HS-5 (cell line): ENCODE measurements around the gene REL.
A peak's percentile ranks its signal among the peaks of the same experiment; 100 is the strongest.
"Not testable (repeated sequence)": the region's sequence is repeated elsewhere in the genome, so short reads cannot be mapped to it uniquely, and the experiment has no call there.

ENCODE experiments used
- DNase-seq: peaks from one replicate; pipeline ENCODE4 v3.0.0-alpha.2; 2012; ENCODE audit warnings: low read depth

REL gene

GRCh38 chr2:60881047-60881932 is at the start of gene REL:
Gene REL (plus strand): TSS chr2:60881574. CDS start chr2:60881841, 267 bp downstream.
- peak; percentile 58 for DNase-seq

GRCh38 chr2:60831921-60832320 is 49.5 kb upstream of the REL start:
- no peak for DNase-seq

- DNase-seq: no peak
Observed at GRCh38 chr2:60832621-60833020, 48.8 kb upstream of the REL start.

GRCh38 chr2:60834270-60834717 is 47.1 kb upstream of the REL start:
- DNase-seq: no peak

GRCh38 chr2:60836491-60836890 is 44.9 kb upstream of the REL start:
- DNase-seq: no peak

- no peak for DNase-seq
Observed at GRCh38 chr2:60837123-60837522, 44.3 kb upstream of the REL start.

- DNase-seq: no peak
Observed at GRCh38 chr2:60838481-60838880, 42.9 kb upstream of the REL start.

GRCh38 chr2:60839126-60839813 is 42.1 kb upstream of the REL start:
- DNase-seq: no peak

- no peak for DNase-seq
Observed at GRCh38 chr2:60840880-60841279, 40.5 kb upstream of the REL start.

GRCh38 chr2:60843006-60843405 is 38.4 kb upstream of the REL start:
- no peak for DNase-seq

GRCh38 chr2:60844105-60844504 is 37.3 kb upstream of the REL start:
- no peak for DNase-seq

GRCh38 chr2:60847854-60848253 is 33.5 kb upstream of the REL start:
- no peak for DNase-seq

GRCh38 chr2:60849187-60849586 is 32.2 kb upstream of the REL start:
- DNase-seq: no peak

- DNase-seq: no peak
Observed at GRCh38 chr2:60852282-60852860, 29.0 kb upstream of the REL start.

GRCh38 chr2:60853531-60853930 is 27.8 kb upstream of the REL start:
- no peak for DNase-seq

GRCh38 chr2:60855989-60856669 is 25.2 kb upstream of the REL start:
- DNase-seq: no peak

GRCh38 chr2:60857056-60857455 is 24.3 kb upstream of the REL start:
- no peak for DNase-seq

GRCh38 chr2:60858897-60859311 is 22.5 kb upstream of the REL start:
- no peak for DNase-seq

- DNase-seq: no peak
Observed at GRCh38 chr2:60861736-60862135, 19.6 kb upstream of the REL start.

- DNase-seq: no peak
Observed at GRCh38 chr2:60862642-60863041, 18.7 kb upstream of the REL start.

- not testable (repeated sequence) for DNase-seq
Observed at GRCh38 chr2:60865361-60865760, 16.0 kb upstream of the REL start.

GRCh38 chr2:60867007-60867406 is 14.4 kb upstream of the REL start:
- no peak for DNase-seq
